Left lung (tissue), 10 donors: Measurements from ENCODE around the gene ARHGEF17. TPM values are rescaled to one million over a fixed set of nuclear protein-coding genes. Genes with fewer than 3 reads are reported as not detected.

Source experiments
- ATAC-seq: fragments of 200-7000 bp; cut with Tn5 transposase; one replicate; pipeline ENCODE4 v1.9.1; 2020; ENCODE audit warnings: moderate library complexity
- DNase-seq, 4 donors: peaks; one replicate each; pipeline ENCODE4 v3.0.0-alpha.2; 2013 to 2020
- H3K27ac ChIP-seq, 2 donors: fragments of 200-600 bp; sonication (generic) in 1 of 2; one replicate each; pipeline versions ENCODE4 v1.5.0 to v1.8.0; 2020 to 2021
- H3K27me3 ChIP-seq, 2 donors: fragments of 200-600 bp; sonication (generic) in 1 of 2; one replicate each; pipeline versions ENCODE4 v1.5.0 to v1.8.0; 2020 to 2021
- H3K36me3 ChIP-seq, 2 donors: fragments of 200-600 bp; sonication (generic) in 1 of 2; one replicate each; pipeline versions ENCODE4 v1.5.0 to v1.8.0; 2020 to 2021
- H3K4me1 ChIP-seq, 2 donors: fragments of 200-600 bp; one replicate each; pipeline ENCODE4 v1.8.0; 2021
- H3K4me3 ChIP-seq, 2 donors: fragments of 200-600 bp; sonication (generic) in 1 of 2; one replicate each; pipeline versions ENCODE4 v1.5.0 to v1.8.0; 2020 to 2021; ENCODE audit warnings: mild to moderate bottlenecking in 1 of 2
- H3K9me3 ChIP-seq, 2 donors: fragments of 200-600 bp; sonication (generic) in 1 of 2; one replicate each; pipeline versions ENCODE4 v1.5.0 to v1.8.0; 2020 to 2021
- intact Hi-C, 2 donors: fragments of 100-400 bp; cut with DNase I; formaldehyde crosslinking; loops; one replicate each; pipeline versions ENCODE4 v1.11.2 to v1.14.2; 2022
- polyA plus RNA-seq, 6 donors: library from polyadenylated mRNA; unstranded; fragments of 120-200 nt; gene quantifications; one replicate each; pipeline ENCODE4 v1.2.1, GENCODE V29; 2013; ENCODE audit not compliant: insufficient read length in 6 of 6
- total RNA-seq, 2 donors: library from RNA; stranded (reverse); fragmentation: NEBNext Ultra II Directional; extraction: Animal tissue kit (Norgen Biotek cat#: 25700); gene quantifications; one replicate each; pipeline ENCODE4 v1.2.1, GENCODE V29; 2021
- TF ChIP-seq, protein P1 (sequence below), 2 donors: fragments of 200-600 bp; sonication (generic) in 1 of 2; IDR thresholded peaks; one replicate each; pipeline versions ENCODE4 v1.5.0 to v1.8.0; 2021; ENCODE audit warnings: antibody characterized with exemption in 2 of 2
- donor health status: DM: no; HTN: yes; CAD: no.
- donor health status: DM: no; HTN: no; CAD: no.

ARHGEF17 gene
- total and polyA plus RNA-seq, 8 donors: 56.3 to 95.8 (median 82.8) TPM

DNA sequence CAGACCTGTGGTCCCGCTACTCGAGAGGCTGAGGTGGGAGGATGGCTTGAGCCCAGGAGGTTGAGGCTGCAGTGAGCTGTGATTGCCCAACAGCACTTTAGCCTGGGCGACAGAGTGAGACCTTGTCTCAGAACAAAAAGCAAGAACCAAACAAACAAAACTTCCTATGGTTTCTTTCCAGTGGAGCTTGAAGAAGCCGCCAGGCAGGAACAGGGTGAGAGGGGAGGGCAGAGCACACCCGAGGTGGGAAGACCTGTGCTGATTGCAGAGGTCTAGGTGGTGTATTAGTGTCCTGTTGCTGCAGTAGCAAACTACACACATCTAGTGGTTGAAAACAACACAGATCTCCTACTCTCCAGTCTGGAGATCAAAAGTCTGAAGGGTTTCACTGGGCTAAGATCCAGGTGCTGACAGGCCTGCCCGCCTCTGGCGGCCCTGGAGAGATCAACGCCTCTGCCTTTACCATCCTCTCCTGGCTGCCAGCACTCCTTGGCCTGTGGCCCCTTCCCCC lies 10.5 kb downstream of the ARHGEF17 start:
- DNase-seq (no peak), ATAC-seq (peak; percentile 56)
- Histone ChIP-seq H3K36me3 (no peaks in the 10 kb centered on the region), H3K27me3 (no peaks in the 10 kb centered on the region), H3K4me3 (no peak overlapping the region), H3K4me1 (peaks cover 66 to 95% of the 10 kb centered on the region in 2 donors), H3K9me3 (no peaks in the 10 kb centered on the region), H3K27ac (peak overlapping the region; percentile 73 to 82)
- intact Hi-C loops: no loop called here
- TF ChIP-seq, protein P1, sequence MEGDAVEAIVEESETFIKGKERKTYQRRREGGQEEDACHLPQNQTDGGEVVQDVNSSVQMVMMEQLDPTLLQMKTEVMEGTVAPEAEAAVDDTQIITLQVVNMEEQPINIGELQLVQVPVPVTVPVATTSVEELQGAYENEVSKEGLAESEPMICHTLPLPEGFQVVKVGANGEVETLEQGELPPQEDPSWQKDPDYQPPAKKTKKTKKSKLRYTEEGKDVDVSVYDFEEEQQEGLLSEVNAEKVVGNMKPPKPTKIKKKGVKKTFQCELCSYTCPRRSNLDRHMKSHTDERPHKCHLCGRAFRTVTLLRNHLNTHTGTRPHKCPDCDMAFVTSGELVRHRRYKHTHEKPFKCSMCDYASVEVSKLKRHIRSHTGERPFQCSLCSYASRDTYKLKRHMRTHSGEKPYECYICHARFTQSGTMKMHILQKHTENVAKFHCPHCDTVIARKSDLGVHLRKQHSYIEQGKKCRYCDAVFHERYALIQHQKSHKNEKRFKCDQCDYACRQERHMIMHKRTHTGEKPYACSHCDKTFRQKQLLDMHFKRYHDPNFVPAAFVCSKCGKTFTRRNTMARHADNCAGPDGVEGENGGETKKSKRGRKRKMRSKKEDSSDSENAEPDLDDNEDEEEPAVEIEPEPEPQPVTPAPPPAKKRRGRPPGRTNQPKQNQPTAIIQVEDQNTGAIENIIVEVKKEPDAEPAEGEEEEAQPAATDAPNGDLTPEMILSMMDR (IDR thresholded peaks at IDR 0.05): no peak

DNA sequence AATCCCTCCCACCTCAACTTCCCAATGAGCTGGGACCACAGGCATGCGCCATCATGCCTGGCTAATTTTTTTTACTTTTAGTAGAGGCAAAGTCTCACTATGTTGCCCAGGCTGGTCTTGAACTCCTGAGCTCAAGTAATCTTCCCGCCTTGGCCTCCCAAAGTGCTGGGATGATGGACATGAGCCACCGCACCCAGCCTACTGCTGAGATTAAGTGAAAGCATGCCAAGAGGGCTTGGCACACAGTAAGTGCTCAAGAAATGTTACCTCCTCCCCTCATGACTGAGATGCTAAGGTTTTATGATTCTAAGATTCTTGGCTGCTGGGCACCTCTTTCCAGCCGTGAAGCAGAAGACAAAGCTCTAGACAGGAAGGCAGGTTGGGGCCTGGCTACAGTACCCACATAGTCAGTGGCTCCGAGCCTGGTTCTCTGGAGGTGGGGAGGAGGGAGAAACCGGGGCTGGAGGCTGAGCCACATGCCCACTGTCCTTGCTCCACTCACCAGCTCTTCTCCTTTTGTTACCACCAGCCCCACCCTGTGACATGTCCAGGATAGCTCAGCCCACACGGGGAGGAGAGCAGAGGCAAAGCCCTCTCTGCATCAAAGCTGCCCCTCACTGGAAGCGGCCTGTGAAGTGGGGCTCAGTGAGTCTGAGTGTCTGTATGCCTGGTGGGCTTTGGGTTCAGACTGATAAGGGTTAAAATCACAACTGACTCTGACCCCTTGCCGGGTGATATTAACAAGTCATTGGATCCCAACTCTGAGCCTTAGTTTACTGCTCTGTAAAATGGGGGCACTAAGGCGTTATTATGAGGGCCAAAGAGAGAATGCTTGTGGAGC lies 12.9 kb downstream of the ARHGEF17 start:
- ATAC-seq (no peak), DNase-seq (no peak)
- H3K4me1 ChIP-seq: peaks cover 66 to 87% of the 10 kb centered on the region in 2 donors
- H3K9me3 ChIP-seq: no peaks in the 10 kb centered on the region
- peak overlapping the region; percentile 18 to 83 for H3K27ac ChIP-seq
- intact Hi-C loops: no loop called here
- H3K36me3 ChIP-seq: no peaks in the 10 kb centered on the region
- no peak overlapping the region for H3K4me3 ChIP-seq
- TF ChIP-seq, protein P1 (IDR thresholded peaks at IDR 0.05): no peak
- no peaks in the 10 kb centered on the region for H3K27me3 ChIP-seq

DNA sequence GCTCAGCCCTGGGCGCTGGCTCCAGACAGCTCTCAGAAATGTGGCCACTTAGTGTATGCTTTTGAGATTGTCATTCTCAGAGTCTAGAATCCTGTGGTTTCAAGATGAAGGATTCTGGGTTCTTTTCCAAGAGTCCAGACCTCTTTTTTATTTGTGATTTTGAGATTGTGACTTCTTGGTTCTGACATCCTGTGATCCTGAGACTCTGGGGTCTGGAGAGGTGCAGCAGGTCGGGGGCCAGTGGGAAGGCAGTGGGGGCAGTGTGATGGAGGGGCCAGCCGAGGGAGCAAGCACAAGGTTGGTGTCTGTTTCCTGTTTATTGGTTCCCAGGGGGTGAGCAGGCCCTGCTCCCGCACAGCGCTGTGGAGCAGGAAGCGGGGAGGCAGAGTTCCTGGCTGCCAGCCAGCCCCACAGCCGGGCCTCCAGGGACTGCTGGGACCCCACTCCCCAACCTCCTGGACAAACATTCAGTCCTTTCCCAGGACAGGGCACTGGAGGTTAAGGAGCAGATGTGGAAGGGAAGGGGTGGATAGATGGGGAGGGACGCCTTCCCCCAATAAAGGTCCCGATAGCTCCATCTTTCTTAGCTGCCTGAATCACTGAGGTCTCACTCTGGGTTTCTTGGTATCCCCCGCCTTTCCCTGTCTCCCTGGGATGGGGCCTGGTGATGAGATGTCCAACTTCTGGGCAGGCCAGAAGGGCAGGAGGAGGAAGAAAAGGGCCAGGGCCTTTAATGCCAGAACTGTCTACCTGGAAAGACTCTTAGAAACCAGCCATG lies 13.7 kb downstream of the ARHGEF17 start:
- Histone ChIP-seq H3K27me3 (no peaks in the 10 kb centered on the region), H3K27ac (peak overlapping the region; percentile 53 to 83), H3K9me3 (no peaks in the 10 kb centered on the region), H3K4me1 (peaks cover 62 to 82% of the 10 kb centered on the region in 2 donors), H3K4me3 (no peak overlapping the region), H3K36me3 (no peaks in the 10 kb centered on the region)
- TF ChIP-seq, protein P1 (IDR thresholded peaks at IDR 0.05): no peak
- ATAC-seq (no peak), DNase-seq (peak in 2 of 4 donors; percentile 83 to 84)
- intact Hi-C loops: no loop called here

DNA sequence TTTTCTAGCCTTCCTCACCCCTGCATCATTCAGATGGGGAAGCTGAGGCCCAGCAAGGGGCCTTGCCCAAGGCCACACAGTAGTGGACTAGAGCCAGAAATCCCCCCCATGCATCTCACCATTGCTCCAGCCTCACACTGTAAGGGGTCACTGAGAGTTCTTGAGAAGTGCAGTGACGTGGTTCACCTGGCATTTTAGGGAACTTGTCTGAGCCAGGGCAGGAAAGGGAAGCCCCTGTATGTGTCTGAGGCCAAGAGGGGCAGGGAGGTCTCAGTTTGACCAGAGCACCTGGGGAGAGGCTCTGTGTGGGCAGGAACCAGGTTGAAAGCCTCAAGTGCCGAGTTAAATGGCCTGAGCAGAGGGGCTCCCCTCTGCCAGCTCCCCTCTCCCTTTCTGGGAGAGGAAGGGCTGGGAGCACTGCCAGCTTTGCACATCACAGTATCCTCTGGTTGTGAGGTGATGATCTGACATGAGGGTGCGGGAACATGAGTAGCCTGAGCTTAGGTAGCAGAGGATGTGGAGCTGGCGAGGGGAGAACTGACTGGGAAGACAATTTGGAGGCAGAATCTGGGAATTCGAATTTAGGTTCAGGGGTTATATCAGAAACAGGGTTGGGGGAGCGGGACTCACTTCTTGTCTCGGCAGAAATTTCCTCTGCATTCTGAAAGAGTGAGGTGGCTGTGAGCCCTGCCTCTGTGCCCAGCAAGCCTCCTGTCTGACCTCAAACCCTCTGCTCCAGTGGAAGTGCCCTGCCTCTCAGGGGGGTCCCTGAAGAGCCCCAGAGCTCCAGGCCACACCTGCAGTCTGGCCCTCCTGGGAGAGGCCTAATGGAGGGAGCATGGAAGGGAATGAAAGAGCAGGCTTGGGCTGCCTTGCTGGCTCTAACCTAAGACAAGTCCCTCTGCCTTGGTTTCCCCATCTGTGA lies 14.6 kb downstream of the ARHGEF17 start:
- Histone ChIP-seq H3K4me1 (peaks cover 54 to 82% of the 10 kb centered on the region in 2 donors), H3K27me3 (no peaks in the 10 kb centered on the region), H3K4me3 (no peak overlapping the region), H3K36me3 (no peaks in the 10 kb centered on the region), H3K27ac (peak overlapping the region; percentile 53 to 83), H3K9me3 (no peaks in the 10 kb centered on the region)
- DNase-seq (no peak), ATAC-seq (no peak)
- intact Hi-C loops: no loop called here
- TF ChIP-seq, protein P1 (IDR thresholded peaks at IDR 0.05): no peak
